WTC11 (cell line): ENCODE measurements around the gene PCDH9. TPM values are rescaled to one million over a fixed set of nuclear protein-coding genes. Genes with fewer than 3 reads are reported as not detected.

Source experiments
- ATAC-seq: fragments of 200-7000 bp; cut with Tn5 transposase; 2 replicates; pipeline ENCODE4 v1.10.0; 2021; ENCODE audit warnings: mild to moderate bottlenecking, moderate library complexity
- CTCF ChIA-PET: fragments of 300-600 bp; sonication (Branson Sonifier 250); formaldehyde crosslinking; loops from one replicate; lab custom pipeline; 2021; ENCODE audit warnings: antibody characterized with exemption; lab: Charles Lee
- POLR2A ChIA-PET: fragments of 350-600 bp; sonication (Branson Sonifier 250); formaldehyde crosslinking; loops from one replicate; lab custom pipeline; 2021; ENCODE audit warnings: antibody characterized with exemption; lab: Charles Lee
- DNase-seq: peaks from one replicate; pipeline ENCODE4 v3.0.0; 2021; ENCODE audit warnings: low spot score
- H3K27ac Mint-ChIP-seq: 2 replicates; pipeline ENCODE4 v1.8.0; 2021; ENCODE audit warnings: mixed read lengths
- H3K27me3 Mint-ChIP-seq: 2 replicates; pipeline ENCODE4 v1.8.0; 2021; ENCODE audit warnings: low read depth, mild to moderate bottlenecking, moderate library complexity, mixed read lengths
- H3K36me3 Mint-ChIP-seq: 2 replicates; pipeline ENCODE4 v1.8.0; 2021; ENCODE audit warnings: mixed read lengths
- H3K4me1 Mint-ChIP-seq: 2 replicates; pipeline ENCODE4 v1.8.0; 2022; ENCODE audit warnings: mixed read lengths
- H3K4me3 Mint-ChIP-seq: 2 replicates; pipeline ENCODE4 v1.8.0; 2021; ENCODE audit warnings: mild to moderate bottlenecking, moderate library complexity, mixed read lengths
- H3K9me3 Mint-ChIP-seq: 2 replicates; pipeline ENCODE4 v1.8.0; 2021; ENCODE audit warnings: mixed read lengths
- AR ChIP-seq: fragments of 250-450 bp; sonication (Bioruptor Pico); IDR thresholded peaks from 2 replicates; pipeline ENCODE4 v1.9.0; 2021; ENCODE audit warnings: mild to moderate bottlenecking
- ATF1 ChIP-seq: sonication (generic); formaldehyde crosslinking; IDR thresholded peaks from 2 replicates; pipeline ENCODE4 v1.8.1; 2023; ENCODE audit warnings: mild to moderate bottlenecking, moderate library complexity, missing genetic modification reagents
- E2F5 ChIP-seq: sonication (generic); formaldehyde crosslinking; IDR thresholded peaks from 2 replicates; pipeline ENCODE4 v1.8.1; 2022; ENCODE audit warnings: mild to moderate bottlenecking, moderate library complexity, missing genetic modification reagents
- ELF4 ChIP-seq: sonication (generic); formaldehyde crosslinking; IDR thresholded peaks from 2 replicates; pipeline ENCODE4 v1.8.1; 2022; ENCODE audit warnings: low read depth, mild to moderate bottlenecking, moderate library complexity, missing genetic modification reagents
- EMX1 ChIP-seq: fragments of 250-450 bp; sonication (Bioruptor Pico); IDR thresholded peaks from 2 replicates; pipeline ENCODE4 v1.8.0; 2021; ENCODE audit warnings: mild to moderate bottlenecking
- ETV6 ChIP-seq: sonication (generic); formaldehyde crosslinking; IDR thresholded peaks from 2 replicates; pipeline ENCODE4 v1.8.1; 2022; ENCODE audit warnings: mild to moderate bottlenecking, missing genetic modification reagents
- FOXK1 ChIP-seq: sonication (generic); formaldehyde crosslinking; IDR thresholded peaks from 2 replicates; pipeline ENCODE4 v1.8.0; 2022; ENCODE audit warnings: mild to moderate bottlenecking, moderate library complexity, missing genetic modification reagents
- GRHL2 ChIP-seq: fragments of 250-450 bp; sonication (Bioruptor Pico); IDR thresholded peaks from 2 replicates; pipeline ENCODE4 v1.8.0; 2022; ENCODE audit warnings: mild to moderate bottlenecking, moderate library complexity; ENCODE audit not compliant: insufficient replicate concordance, severe bottlenecking
- KAT7 ChIP-seq: sonication (generic); formaldehyde crosslinking; IDR thresholded peaks from 2 replicates; pipeline ENCODE4 v1.8.1; 2023; ENCODE audit warnings: missing genetic modification reagents, mild to moderate bottlenecking, borderline replicate concordance
- NFE2L1 ChIP-seq: sonication (generic); formaldehyde crosslinking; IDR thresholded peaks from 2 replicates; pipeline ENCODE4 v1.8.1; 2023; ENCODE audit warnings: missing genetic modification reagents
- NR1H2 ChIP-seq: sonication (generic); formaldehyde crosslinking; IDR thresholded peaks from 2 replicates; pipeline ENCODE4 v1.9.0; 2021; ENCODE audit warnings: mild to moderate bottlenecking, moderate library complexity, missing genetic modification reagents
- NR3C1 ChIP-seq: sonication (generic); formaldehyde crosslinking; conservative IDR thresholded peaks from 2 replicates; pipeline ENCODE4 v1.8.1; 2023; ENCODE audit warnings: low read depth, mild to moderate bottlenecking, missing genetic modification reagents
- OVOL2 ChIP-seq: fragments of 250-450 bp; sonication (Bioruptor Pico); IDR thresholded peaks from 2 replicates; pipeline ENCODE4 v1.9.0; 2021; ENCODE audit warnings: mild to moderate bottlenecking, borderline replicate concordance
- RORB ChIP-seq: fragments of 250-450 bp; sonication (Bioruptor Pico); IDR thresholded peaks from 2 replicates; pipeline ENCODE4 v1.9.0; 2021; ENCODE audit warnings: mild to moderate bottlenecking
- TCF7 ChIP-seq: sonication (generic); formaldehyde crosslinking; IDR thresholded peaks from 2 replicates; pipeline ENCODE4 v1.8.0; 2022; ENCODE audit warnings: mild to moderate bottlenecking, low read depth, missing genetic modification reagents, moderate library complexity
- TEAD1 ChIP-seq: sonication (generic); formaldehyde crosslinking; IDR thresholded peaks from 2 replicates; pipeline ENCODE4 v1.8.0; 2022; ENCODE audit warnings: mild to moderate bottlenecking, missing genetic modification reagents
- TEAD4 ChIP-seq: sonication (generic); formaldehyde crosslinking; IDR thresholded peaks from 2 replicates; pipeline ENCODE4 v1.8.0; 2022; ENCODE audit warnings: mild to moderate bottlenecking, missing genetic modification reagents
- ZMAT4 ChIP-seq: fragments of 250-450 bp; sonication (Bioruptor Pico); IDR thresholded peaks from 2 replicates; pipeline ENCODE4 v1.9.0; 2021; ENCODE audit warnings: mild to moderate bottlenecking
- ZNF138 ChIP-seq: sonication (generic); formaldehyde crosslinking; conservative IDR thresholded peaks from 2 replicates; pipeline ENCODE4 v1.8.1; 2022; ENCODE audit warnings: mild to moderate bottlenecking, moderate library complexity, missing genetic modification reagents
- ZNF281 ChIP-seq: sonication (generic); formaldehyde crosslinking; IDR thresholded peaks from 2 replicates; pipeline ENCODE4 v1.8.0; 2023; ENCODE audit warnings: mild to moderate bottlenecking, missing genetic modification reagents
- ZNF396 ChIP-seq: fragments of 250-450 bp; sonication (Bioruptor Pico); IDR thresholded peaks from 2 replicates; pipeline ENCODE4 v1.8.0; 2021; ENCODE audit warnings: mild to moderate bottlenecking, moderate library complexity, borderline replicate concordance
- ZNF425 ChIP-seq: fragments of 250-450 bp; sonication (Bioruptor Pico); conservative IDR thresholded peaks from 2 replicates; pipeline ENCODE4 v1.9.0; 2021; ENCODE audit warnings: mild to moderate bottlenecking
- ZNF512 ChIP-seq: sonication (generic); formaldehyde crosslinking; IDR thresholded peaks from 2 replicates; pipeline ENCODE4 v1.8.1; 2022; ENCODE audit warnings: missing genetic modification reagents, borderline replicate concordance
- total RNA-seq: library from RNA; stranded (reverse); gene quantifications from 3 replicates; pipeline ENCODE4 v1.2.3, GENCODE V29; 2021

Gene PCDH9
- total RNA-seq, 1 experiment from 2014 or later, result 0.48 TPM

GRCh38 chr13:66430269-66430668 is 799.9 kb downstream of the PCDH9 start:
- ChIA-PET CTCF (no interaction called here), POLR2A (no interaction called here)
- ATAC-seq (no peak), DNase-seq (no peak)
- Mint-ChIP-seq H3K4me3 (no peak overlapping the region), H3K4me1 (peaks cover 10% of the 10 kb centered on the region), H3K27ac (no peak overlapping the region), H3K27me3 (no peaks in the 10 kb centered on the region), H3K9me3 (no peaks in the 10 kb centered on the region), H3K36me3 (no peaks in the 10 kb centered on the region)
- TF ChIP-seq KAT7 (CRISPR knock-in tag) (no peak), TEAD4 (no peak), TCF7 (CRISPR knock-in tag) (no peak), ZNF281 (no peak), TEAD1 (CRISPR knock-in tag) (no peak), NR1H2 (CRISPR knock-in tag) (no peak), ZNF512 (CRISPR knock-in tag) (no peak), FOXK1 (CRISPR knock-in tag) (no peak), NR3C1 (no peak), ETV6 (CRISPR knock-in tag) (no peak), E2F5 (no peak), GRHL2 (no peak), AR (CRISPR knock-in tag) (no peak), ATF1 (CRISPR knock-in tag) (no peak), ZMAT4 (no peak), ELF4 (CRISPR knock-in tag) (no peak), ZNF138 (CRISPR knock-in tag) (no peak)

GRCh38 chr13:66429156-66429555 is 801.0 kb downstream of the PCDH9 start:
- DNase-seq (no peak), ATAC-seq (no peak)
- Mint-ChIP-seq H3K4me1 (peaks cover 10% of the 10 kb centered on the region), H3K4me3 (no peak overlapping the region), H3K9me3 (no peaks in the 10 kb centered on the region), H3K27ac (no peak overlapping the region), H3K36me3 (no peaks in the 10 kb centered on the region), H3K27me3 (no peaks in the 10 kb centered on the region)
- CTCF ChIA-PET, result no interaction called here
- POLR2A ChIA-PET, result no interaction called here
- TF ChIP-seq ZNF425 (CRISPR knock-in tag) (no peak), ZNF512 (CRISPR knock-in tag) (no peak), OVOL2 (CRISPR knock-in tag) (no peak), ZNF396 (CRISPR knock-in tag) (no peak), NFE2L1 (CRISPR knock-in tag) (no peak), TCF7 (CRISPR knock-in tag) (no peak), TEAD1 (CRISPR knock-in tag) (no peak), RORB (CRISPR knock-in tag) (no peak), EMX1 (CRISPR knock-in tag) (no peak)
